HEK293T (cell line): ENCODE results near the gene TECPR1.

ENCODE experiments used
- CTCF ChIA-PET: fragments of 350-600 bp; formaldehyde crosslinking; extraction: SDS; loops from one replicate; lab custom pipeline; 2021; ENCODE audit warnings: antibody characterized with exemption, inconsistent platforms; lab: Yijun Ruan, JAX
- POLR2A ChIA-PET: fragments of 350-600 bp; formaldehyde crosslinking; extraction: SDS; loops from one replicate; lab custom pipeline; 2020; ENCODE audit warnings: antibody characterized with exemption, inconsistent platforms; lab: Yijun Ruan, JAX
- DNase-seq: peaks from one replicate; pipeline ENCODE4 v3.0.0; 2012; ENCODE audit warnings: mixed read lengths; ENCODE audit errors: extremely low spot score
- ARNT ChIP-seq: fragments of 450-650 bp; IDR thresholded peaks from 2 replicates; pipeline ENCODE4 v1.6.1; 2017; ENCODE audit warnings: mild to moderate bottlenecking
- BHLHE40 ChIP-seq: fragments of 450-650 bp; IDR thresholded peaks from 2 replicates; pipeline ENCODE4 v1.6.1; 2016; ENCODE audit warnings: mild to moderate bottlenecking, moderate library complexity, borderline replicate concordance
- CTBP1 ChIP-seq: fragments of 450-650 bp; IDR thresholded peaks from 2 replicates; pipeline ENCODE4 v1.6.1; 2016; ENCODE audit warnings: borderline replicate concordance
- ELF4 ChIP-seq: fragments of 450-650 bp; IDR thresholded peaks from 2 replicates; pipeline ENCODE4 v1.6.1; 2017; ENCODE audit warnings: antibody characterized with exemption
- FOXA1 ChIP-seq: fragments of 450-650 bp; IDR thresholded peaks from 2 replicates; pipeline ENCODE4 v1.6.1; 2016; ENCODE audit warnings: mild to moderate bottlenecking
- FOXK2 ChIP-seq: fragments of 450-650 bp; IDR thresholded peaks from 2 replicates; pipeline ENCODE4 v1.6.1; 2016; ENCODE audit warnings: mild to moderate bottlenecking
- FOXM1 ChIP-seq: fragments of 450-650 bp; IDR thresholded peaks from 2 replicates; pipeline ENCODE4 v1.6.1; 2017; ENCODE audit warnings: mild to moderate bottlenecking, borderline replicate concordance
- HDGF ChIP-seq: fragments of 450-650 bp; IDR thresholded peaks from 2 replicates; pipeline ENCODE4 v1.6.1; 2017; ENCODE audit warnings: antibody characterized with exemption, borderline replicate concordance
- L3MBTL2 ChIP-seq: fragments of 450-650 bp; conservative IDR thresholded peaks from 2 replicates; pipeline ENCODE4 v1.6.1; 2016; ENCODE audit warnings: mild to moderate bottlenecking
- LEF1 ChIP-seq: fragments of 450-650 bp; IDR thresholded peaks from 2 replicates; pipeline ENCODE4 v1.6.1; 2017; ENCODE audit warnings: mild to moderate bottlenecking, borderline replicate concordance
- NFRKB ChIP-seq: fragments of 450-650 bp; IDR thresholded peaks from 2 replicates; pipeline ENCODE4 v1.6.1; 2016; ENCODE audit warnings: mild to moderate bottlenecking, moderate library complexity
- PKNOX1 ChIP-seq: fragments of 450-650 bp; IDR thresholded peaks from 2 replicates; pipeline ENCODE4 v1.6.1; 2016
- SP1 ChIP-seq: fragments of 450-650 bp; IDR thresholded peaks from 2 replicates; pipeline ENCODE4 v1.6.1; 2017
- SUZ12 ChIP-seq: fragments of 450-650 bp; IDR thresholded peaks from 2 replicates; pipeline ENCODE4 v1.6.1; 2016; ENCODE audit warnings: mild to moderate bottlenecking
- TARDBP ChIP-seq: fragments of 450-650 bp; IDR thresholded peaks from 2 replicates; pipeline ENCODE4 v1.6.1; 2016
- ZNF384 ChIP-seq: fragments of 450-650 bp; IDR thresholded peaks from 2 replicates; pipeline ENCODE4 v1.6.1; 2016

TECPR1 gene

GRCh38 chr7:98240961-98241673, 10.9 kb downstream of the TECPR1 start:
- TF ChIP-seq LEF1, result no peak
- no peak for TF ChIP-seq HDGF
- TF ChIP-seq FOXM1, result no peak
- TF ChIP-seq TARDBP, result no peak
- TF ChIP-seq ZNF384, result no peak
- no peak for TF ChIP-seq ARNT
- TF ChIP-seq ELF4, result no peak
- no peak for TF ChIP-seq NFRKB
- no peak for TF ChIP-seq SP1
- TF ChIP-seq L3MBTL2, result no peak
- TF ChIP-seq BHLHE40, result no peak
- TF ChIP-seq FOXA1, result no peak
- no peak for TF ChIP-seq SUZ12
- TF ChIP-seq FOXK2, result no peak
- TF ChIP-seq CTBP1, result no peak
- TF ChIP-seq PKNOX1, result no peak
- peak; percentile 76 for DNase-seq
- ChIA-PET POLR2A (no interaction called here), CTCF (no interaction called here)

GRCh38 chr7:98238976-98239375, 13.1 kb downstream of the TECPR1 start:
- TF ChIP-seq LEF1 (no peak), FOXK2 (no peak), FOXM1 (no peak), FOXA1 (no peak), ELF4 (no peak), SP1 (no peak), PKNOX1 (no peak), BHLHE40 (no peak), CTBP1 (no peak), SUZ12 (no peak), HDGF (no peak), TARDBP (no peak), ZNF384 (no peak), NFRKB (no peak)
- DNase-seq, result no peak
- ChIA-PET POLR2A (no interaction called here), CTCF (interaction anchor here (0.8 kb wide), 1 partner anchor 10 kb away, joined by 3 read pairs; no protein-coding TSS in a partner anchor)

- no peak for DNase-seq
- POLR2A ChIA-PET, result no interaction called here
- TF ChIP-seq NFRKB, result no peak
- TF ChIP-seq BHLHE40, result no peak
- no peak for TF ChIP-seq SP1
- TF ChIP-seq SUZ12, result no peak
- TF ChIP-seq TARDBP, result no peak
- no peak for TF ChIP-seq FOXA1
- TF ChIP-seq PKNOX1, result no peak
- no peak for TF ChIP-seq CTBP1
- TF ChIP-seq ELF4, result no peak
- no peak for TF ChIP-seq HDGF
- TF ChIP-seq ARNT, result no peak
- no peak for TF ChIP-seq FOXK2
- no peak for TF ChIP-seq FOXM1
- no peak for TF ChIP-seq ZNF384
- TF ChIP-seq L3MBTL2, result no peak
- CTCF ChIA-PET, result no interaction called here
Observed at GRCh38 chr7:98238076-98238475, 14.0 kb downstream of the TECPR1 start.

- POLR2A ChIA-PET, result interaction anchor here (0.8 kb wide), 1 partner anchor 642 kb away, joined by 3 read pairs; the partner anchor contains the start of gene TRRAP
- DNase-seq, result no peak
- TF ChIP-seq PKNOX1 (no peak), ZNF384 (no peak), NFRKB (no peak), FOXM1 (no peak), FOXK2 (no peak), BHLHE40 (no peak), ARNT (no peak), TARDBP (no peak), SP1 (no peak), ELF4 (no peak), CTBP1 (no peak), HDGF (no peak), SUZ12 (no peak), FOXA1 (no peak), L3MBTL2 (no peak), LEF1 (no peak)
- CTCF ChIA-PET, result no interaction called here
Observed at GRCh38 chr7:98236355-98237185, 15.5 kb downstream of the TECPR1 start.

- ChIA-PET CTCF (interaction anchor here (0.5 kb wide), 1 partner anchor 628 kb away, joined by 3 read pairs; no protein-coding TSS in a partner anchor), POLR2A (no interaction called here)
- DNase-seq, result no peak
- TF ChIP-seq FOXM1 (no peak), TARDBP (no peak), SP1 (no peak), CTBP1 (no peak), L3MBTL2 (no peak), SUZ12 (no peak), HDGF (no peak), LEF1 (no peak), ARNT (no peak), FOXK2 (no peak), FOXA1 (no peak), ELF4 (no peak)
Observed at GRCh38 chr7:98235901-98236300, 16.1 kb downstream of the TECPR1 start.
